Astrocyte (in vitro differentiated cells and primary cell): ENCODE results near the gene TROAP.

Source experiments
- EZH2 ChIP-seq: IDR thresholded peaks from 2 replicates; pipeline ENCODE4 v1.6.1; 2012; ENCODE audit warnings: mild to moderate bottlenecking, low read length, inconsistent platforms; ENCODE audit not compliant: insufficient read depth
- TF ChIP-seq, protein P1 (sequence below): IDR thresholded peaks from 2 replicates; pipeline ENCODE4 v1.5.1; 2011; ENCODE audit warnings: low read depth, mild to moderate bottlenecking, inconsistent platforms, low read length, moderate library complexity; ENCODE audit not compliant: insufficient read depth

DNA sequence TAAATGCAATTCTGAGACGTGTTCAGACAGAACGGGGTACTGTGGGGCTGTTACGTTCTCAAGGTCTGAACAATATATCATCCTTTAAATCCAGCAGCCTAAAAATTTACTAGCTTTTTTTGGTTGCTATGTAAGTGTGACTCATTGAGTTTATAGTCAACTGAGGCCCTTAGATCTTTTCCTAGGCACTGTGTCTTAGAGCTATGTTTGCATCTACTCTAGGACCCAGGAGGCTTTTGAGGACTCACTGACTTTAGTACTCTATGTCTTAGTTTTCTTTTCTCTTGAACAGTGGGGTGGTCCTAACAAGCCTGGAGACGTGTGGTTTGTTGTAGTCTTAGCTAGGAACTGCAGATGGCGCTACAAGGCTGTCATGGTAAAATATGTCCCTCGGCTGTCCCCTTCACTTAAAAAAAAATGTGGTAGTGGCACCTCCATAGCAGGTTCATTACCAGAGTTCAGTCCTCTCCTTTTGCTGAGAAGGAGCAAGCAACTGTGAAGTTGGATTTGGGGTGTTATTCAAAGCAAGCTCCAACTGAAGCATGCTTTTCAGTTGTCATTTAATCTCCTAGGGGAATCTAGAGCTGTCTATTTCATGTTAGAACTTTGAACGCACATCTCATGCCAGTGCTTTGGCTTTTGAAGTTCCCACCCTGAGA is 35.6 kb downstream of the TROAP start:
- TF ChIP-seq, protein P1, sequence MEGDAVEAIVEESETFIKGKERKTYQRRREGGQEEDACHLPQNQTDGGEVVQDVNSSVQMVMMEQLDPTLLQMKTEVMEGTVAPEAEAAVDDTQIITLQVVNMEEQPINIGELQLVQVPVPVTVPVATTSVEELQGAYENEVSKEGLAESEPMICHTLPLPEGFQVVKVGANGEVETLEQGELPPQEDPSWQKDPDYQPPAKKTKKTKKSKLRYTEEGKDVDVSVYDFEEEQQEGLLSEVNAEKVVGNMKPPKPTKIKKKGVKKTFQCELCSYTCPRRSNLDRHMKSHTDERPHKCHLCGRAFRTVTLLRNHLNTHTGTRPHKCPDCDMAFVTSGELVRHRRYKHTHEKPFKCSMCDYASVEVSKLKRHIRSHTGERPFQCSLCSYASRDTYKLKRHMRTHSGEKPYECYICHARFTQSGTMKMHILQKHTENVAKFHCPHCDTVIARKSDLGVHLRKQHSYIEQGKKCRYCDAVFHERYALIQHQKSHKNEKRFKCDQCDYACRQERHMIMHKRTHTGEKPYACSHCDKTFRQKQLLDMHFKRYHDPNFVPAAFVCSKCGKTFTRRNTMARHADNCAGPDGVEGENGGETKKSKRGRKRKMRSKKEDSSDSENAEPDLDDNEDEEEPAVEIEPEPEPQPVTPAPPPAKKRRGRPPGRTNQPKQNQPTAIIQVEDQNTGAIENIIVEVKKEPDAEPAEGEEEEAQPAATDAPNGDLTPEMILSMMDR = peak; percentile 84
- no peak for TF ChIP-seq EZH2
